Esophagus muscularis mucosa (tissue), 4 donors: ENCODE results near the gene FAM25A.

Experiments used
- EP300 ChIP-seq: sonication (generic); formaldehyde crosslinking; IDR thresholded peaks from one replicate; pipeline ENCODE4 v1.6.1; 2017; ENCODE audit warnings: antibody characterized with exemption
- POLR2A ChIP-seq: fragments of 450-650 bp; IDR thresholded peaks from one replicate; pipeline ENCODE4 v1.6.1; 2017; ENCODE audit warnings: antibody characterized with exemption, moderate library complexity, mild to moderate bottlenecking, low read depth
- POLR2AphosphoS5 ChIP-seq, 2 donors: sonication (generic); formaldehyde crosslinking; IDR thresholded peaks; one replicate each; pipeline ENCODE4 v1.6.1; 2017; ENCODE audit warnings: antibody characterized with exemption in 2 of 2
- TF ChIP-seq, protein P1 (sequence below), 3 experiments: fragments of 200-600 bp in 2 of 3; fragments of 450-650 bp in 1 of 3; sonication (generic) in 2 of 3; IDR thresholded peaks; one replicate each; pipeline ENCODE4 v1.5.1; 2017 to 2019; ENCODE audit warnings: antibody characterized with exemption in 3 of 3, mild to moderate bottlenecking in 2 of 3, moderate library complexity in 1 of 3

DNA sequence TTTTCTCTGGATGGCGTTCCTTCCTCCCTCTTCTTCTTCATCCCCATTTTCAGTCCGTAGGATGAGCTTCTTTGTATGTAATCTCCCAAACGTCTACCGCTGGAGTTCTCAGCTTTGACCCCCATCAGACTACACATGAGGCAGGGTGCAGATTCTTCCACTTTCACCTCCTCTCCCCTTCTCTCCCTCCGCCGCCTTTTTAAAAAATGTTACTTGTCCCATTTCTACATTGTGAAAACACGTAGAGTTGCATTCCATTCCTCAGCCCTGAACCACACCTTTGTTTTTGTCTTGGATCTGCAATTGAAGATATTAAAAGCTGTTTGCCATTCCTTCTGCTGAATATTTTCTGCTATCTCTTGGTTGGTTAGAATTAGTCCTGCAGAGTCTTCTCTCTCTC, 45.6 kb upstream of the FAM25A start:
- TF ChIP-seq, protein P1, sequence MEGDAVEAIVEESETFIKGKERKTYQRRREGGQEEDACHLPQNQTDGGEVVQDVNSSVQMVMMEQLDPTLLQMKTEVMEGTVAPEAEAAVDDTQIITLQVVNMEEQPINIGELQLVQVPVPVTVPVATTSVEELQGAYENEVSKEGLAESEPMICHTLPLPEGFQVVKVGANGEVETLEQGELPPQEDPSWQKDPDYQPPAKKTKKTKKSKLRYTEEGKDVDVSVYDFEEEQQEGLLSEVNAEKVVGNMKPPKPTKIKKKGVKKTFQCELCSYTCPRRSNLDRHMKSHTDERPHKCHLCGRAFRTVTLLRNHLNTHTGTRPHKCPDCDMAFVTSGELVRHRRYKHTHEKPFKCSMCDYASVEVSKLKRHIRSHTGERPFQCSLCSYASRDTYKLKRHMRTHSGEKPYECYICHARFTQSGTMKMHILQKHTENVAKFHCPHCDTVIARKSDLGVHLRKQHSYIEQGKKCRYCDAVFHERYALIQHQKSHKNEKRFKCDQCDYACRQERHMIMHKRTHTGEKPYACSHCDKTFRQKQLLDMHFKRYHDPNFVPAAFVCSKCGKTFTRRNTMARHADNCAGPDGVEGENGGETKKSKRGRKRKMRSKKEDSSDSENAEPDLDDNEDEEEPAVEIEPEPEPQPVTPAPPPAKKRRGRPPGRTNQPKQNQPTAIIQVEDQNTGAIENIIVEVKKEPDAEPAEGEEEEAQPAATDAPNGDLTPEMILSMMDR (IDR thresholded peaks at IDR 0.05) = no peak
- TF ChIP-seq EP300 (no peak), POLR2AphosphoS5 (IDR thresholded peaks at IDR 0.05) (no peak), POLR2A (no peak)
